Astrocyte of the spinal cord (primary cell): ENCODE data around the gene GRIN2A.
A peak's percentile ranks its signal among the peaks of the same experiment; 100 is the strongest.

Source experiments
- DNase-seq: peaks from one replicate; pipeline ENCODE4 v3.0.0; 2011; ENCODE audit warnings: low read depth, low spot score
- H3K4me3 ChIP-seq: 2 replicates; pipeline ENCODE4 v1.5.1; 2011; ENCODE audit warnings: low read depth, mild to moderate bottlenecking, low read length, moderate library complexity
- in situ Hi-C: cut with HindIII; loops from 2 replicates; pipeline ENCODE4 v1.10.0; 2017; ENCODE audit warnings: low sequenced_read_pairs
- TF ChIP-seq, protein P1 (sequence below): IDR thresholded peaks from 2 replicates; pipeline ENCODE4 v1.5.1; 2012; ENCODE audit warnings: low read depth, mild to moderate bottlenecking, low read length, inconsistent platforms

GRIN2A gene

DNA sequence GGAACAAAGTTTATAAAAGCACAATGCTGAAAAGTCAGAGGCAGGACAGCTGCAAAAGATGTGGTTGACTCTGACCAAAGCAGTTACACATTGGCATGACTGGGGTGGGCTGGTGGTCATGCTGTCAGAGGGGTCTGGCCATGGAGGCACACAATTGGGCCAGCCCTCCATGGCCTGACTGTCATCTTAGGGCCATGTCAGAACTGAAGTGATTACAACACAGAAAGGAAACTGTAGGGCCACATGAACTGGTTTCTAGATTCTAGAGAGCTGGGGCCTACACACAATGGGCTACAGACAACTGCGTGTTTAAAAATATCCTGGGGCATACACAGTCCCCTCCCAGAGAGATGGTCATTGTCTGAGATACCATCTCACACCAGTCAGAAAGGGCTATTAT lies 380.6 kb downstream of the GRIN2A start:
- in situ Hi-C loops, result no loop called here
- H3K4me3 ChIP-seq, result no peak overlapping the region
- TF ChIP-seq, protein P1, sequence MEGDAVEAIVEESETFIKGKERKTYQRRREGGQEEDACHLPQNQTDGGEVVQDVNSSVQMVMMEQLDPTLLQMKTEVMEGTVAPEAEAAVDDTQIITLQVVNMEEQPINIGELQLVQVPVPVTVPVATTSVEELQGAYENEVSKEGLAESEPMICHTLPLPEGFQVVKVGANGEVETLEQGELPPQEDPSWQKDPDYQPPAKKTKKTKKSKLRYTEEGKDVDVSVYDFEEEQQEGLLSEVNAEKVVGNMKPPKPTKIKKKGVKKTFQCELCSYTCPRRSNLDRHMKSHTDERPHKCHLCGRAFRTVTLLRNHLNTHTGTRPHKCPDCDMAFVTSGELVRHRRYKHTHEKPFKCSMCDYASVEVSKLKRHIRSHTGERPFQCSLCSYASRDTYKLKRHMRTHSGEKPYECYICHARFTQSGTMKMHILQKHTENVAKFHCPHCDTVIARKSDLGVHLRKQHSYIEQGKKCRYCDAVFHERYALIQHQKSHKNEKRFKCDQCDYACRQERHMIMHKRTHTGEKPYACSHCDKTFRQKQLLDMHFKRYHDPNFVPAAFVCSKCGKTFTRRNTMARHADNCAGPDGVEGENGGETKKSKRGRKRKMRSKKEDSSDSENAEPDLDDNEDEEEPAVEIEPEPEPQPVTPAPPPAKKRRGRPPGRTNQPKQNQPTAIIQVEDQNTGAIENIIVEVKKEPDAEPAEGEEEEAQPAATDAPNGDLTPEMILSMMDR, result no peak
- no peak for DNase-seq

GRCh38 chr16:9800186-9800738 lies 382.0 kb downstream of the GRIN2A start:
- no peak overlapping the region for H3K4me3 ChIP-seq
- in situ Hi-C loops, result no loop called here
- DNase-seq, result no peak
- TF ChIP-seq, protein P1, result no peak

- no peak for DNase-seq
- TF ChIP-seq, protein P1, result no peak
- H3K4me3 ChIP-seq, result no peak overlapping the region
- in situ Hi-C loops, result no loop called here
Observed at GRCh38 chr16:9798952-9799580, 383.2 kb downstream of the GRIN2A start.

- TF ChIP-seq, protein P1, result no peak
- DNase-seq, result no peak
- H3K4me3 ChIP-seq, result no peak overlapping the region
- in situ Hi-C loops, result no loop called here
Observed at GRCh38 chr16:9798474-9798873, 383.8 kb downstream of the GRIN2A start.

GRCh38 chr16:9797306-9797705 lies 384.9 kb downstream of the GRIN2A start:
- H3K4me3 ChIP-seq, result no peak overlapping the region
- TF ChIP-seq, protein P1, result no peak
- in situ Hi-C loops, result no loop called here
- DNase-seq, result peak; percentile 19

- no peak for DNase-seq
- no peak overlapping the region for H3K4me3 ChIP-seq
- in situ Hi-C loops, result no loop called here
- TF ChIP-seq, protein P1, result no peak
Observed at GRCh38 chr16:9793623-9794022, 388.6 kb downstream of the GRIN2A start.
